ENCODE measurements around the gene TARS3.

DNA sequence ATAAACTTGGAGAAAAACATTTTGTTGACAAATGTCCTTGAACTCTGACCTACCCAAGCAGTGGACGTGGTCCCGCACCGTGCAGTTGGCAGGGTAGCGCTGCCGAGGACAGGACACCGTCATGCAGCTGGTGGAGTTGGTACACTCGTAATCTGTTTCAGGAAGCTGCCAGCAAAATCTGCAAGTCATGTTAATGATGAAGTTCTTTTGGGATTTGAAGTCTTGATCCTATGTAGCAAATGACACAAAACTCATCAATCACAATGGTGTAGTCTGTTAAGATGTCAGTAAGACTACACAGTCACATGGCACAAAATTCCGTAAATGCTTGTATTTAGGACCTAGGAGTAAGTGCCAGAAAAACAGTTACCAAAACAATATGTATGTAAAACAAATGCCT lies 77.6 kb downstream of the TARS3 start:
- no peak for TF ChIP-seq OSR1 (CRISPR knock-in tag; IDR thresholded peaks at IDR 0.05)
- TF ChIP-seq, protein P1, sequence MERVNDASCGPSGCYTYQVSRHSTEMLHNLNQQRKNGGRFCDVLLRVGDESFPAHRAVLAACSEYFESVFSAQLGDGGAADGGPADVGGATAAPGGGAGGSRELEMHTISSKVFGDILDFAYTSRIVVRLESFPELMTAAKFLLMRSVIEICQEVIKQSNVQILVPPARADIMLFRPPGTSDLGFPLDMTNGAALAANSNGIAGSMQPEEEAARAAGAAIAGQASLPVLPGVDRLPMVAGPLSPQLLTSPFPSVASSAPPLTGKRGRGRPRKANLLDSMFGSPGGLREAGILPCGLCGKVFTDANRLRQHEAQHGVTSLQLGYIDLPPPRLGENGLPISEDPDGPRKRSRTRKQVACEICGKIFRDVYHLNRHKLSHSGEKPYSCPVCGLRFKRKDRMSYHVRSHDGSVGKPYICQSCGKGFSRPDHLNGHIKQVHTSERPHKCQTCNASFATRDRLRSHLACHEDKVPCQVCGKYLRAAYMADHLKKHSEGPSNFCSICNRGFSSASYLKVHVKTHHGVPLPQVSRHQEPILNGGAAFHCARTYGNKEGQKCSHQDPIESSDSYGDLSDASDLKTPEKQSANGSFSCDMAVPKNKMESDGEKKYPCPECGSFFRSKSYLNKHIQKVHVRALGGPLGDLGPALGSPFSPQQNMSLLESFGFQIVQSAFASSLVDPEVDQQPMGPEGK (CRISPR knock-in tag; IDR thresholded peaks at IDR 0.05; ENCODE audit: borderline replicate concordance): no peak
- no peak for TF ChIP-seq ARNTL (CRISPR knock-in tag; IDR thresholded peaks at IDR 0.05; ENCODE audit: borderline replicate concordance, low read depth)
- no peak for TF ChIP-seq ZNF8 (CRISPR knock-in tag; IDR thresholded peaks at IDR 0.05)
- no peak for TF ChIP-seq RARB (CRISPR knock-in tag; IDR thresholded peaks at IDR 0.05)
- no peak for TF ChIP-seq SNAI2 (CRISPR knock-in tag; IDR thresholded peaks at IDR 0.05)
- no peak for TF ChIP-seq ZFP3 (CRISPR knock-in tag; IDR thresholded peaks at IDR 0.05)
